Esophagus muscularis mucosa (tissue), 4 donors: Measurements from ENCODE around the gene SLC16A6.

ENCODE experiments used
- EP300 ChIP-seq: sonication (generic); formaldehyde crosslinking; IDR thresholded peaks from one replicate; pipeline ENCODE4 v1.6.1; 2017; ENCODE audit warnings: antibody characterized with exemption
- POLR2A ChIP-seq: fragments of 450-650 bp; IDR thresholded peaks from one replicate; pipeline ENCODE4 v1.6.1; 2017; ENCODE audit warnings: antibody characterized with exemption, moderate library complexity, mild to moderate bottlenecking, low read depth
- POLR2AphosphoS5 ChIP-seq, 2 donors: sonication (generic); formaldehyde crosslinking; IDR thresholded peaks; one replicate each; pipeline ENCODE4 v1.6.1; 2017; ENCODE audit warnings: antibody characterized with exemption in 2 of 2
- TF ChIP-seq, protein P1 (sequence below), 3 experiments: fragments of 200-600 bp in 2 of 3; fragments of 450-650 bp in 1 of 3; sonication (generic) in 2 of 3; IDR thresholded peaks; one replicate each; pipeline ENCODE4 v1.5.1; 2017 to 2019; ENCODE audit warnings: antibody characterized with exemption in 3 of 3, mild to moderate bottlenecking in 2 of 3, moderate library complexity in 1 of 3

DNA sequence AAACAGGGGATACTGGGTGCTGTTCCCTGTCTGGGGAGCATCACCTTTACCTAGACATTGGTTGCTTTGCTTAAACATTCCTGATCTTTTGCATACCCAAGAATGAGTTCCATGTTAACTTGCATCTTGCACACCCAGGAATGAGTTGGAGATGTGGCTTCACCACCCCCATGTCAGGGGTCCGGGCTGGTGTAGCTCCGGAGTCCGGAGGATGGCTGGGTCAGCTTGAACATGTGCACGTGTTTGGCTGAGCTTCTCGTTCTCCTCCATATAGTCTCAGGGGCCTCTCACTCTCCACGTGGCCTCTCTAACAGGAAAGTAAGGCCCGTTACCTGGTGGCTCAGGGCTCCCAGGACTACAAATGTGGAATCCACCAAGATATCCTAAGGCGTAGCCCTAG lies 61.3 kb downstream of the SLC16A6 start:
- TF ChIP-seq, protein P1, sequence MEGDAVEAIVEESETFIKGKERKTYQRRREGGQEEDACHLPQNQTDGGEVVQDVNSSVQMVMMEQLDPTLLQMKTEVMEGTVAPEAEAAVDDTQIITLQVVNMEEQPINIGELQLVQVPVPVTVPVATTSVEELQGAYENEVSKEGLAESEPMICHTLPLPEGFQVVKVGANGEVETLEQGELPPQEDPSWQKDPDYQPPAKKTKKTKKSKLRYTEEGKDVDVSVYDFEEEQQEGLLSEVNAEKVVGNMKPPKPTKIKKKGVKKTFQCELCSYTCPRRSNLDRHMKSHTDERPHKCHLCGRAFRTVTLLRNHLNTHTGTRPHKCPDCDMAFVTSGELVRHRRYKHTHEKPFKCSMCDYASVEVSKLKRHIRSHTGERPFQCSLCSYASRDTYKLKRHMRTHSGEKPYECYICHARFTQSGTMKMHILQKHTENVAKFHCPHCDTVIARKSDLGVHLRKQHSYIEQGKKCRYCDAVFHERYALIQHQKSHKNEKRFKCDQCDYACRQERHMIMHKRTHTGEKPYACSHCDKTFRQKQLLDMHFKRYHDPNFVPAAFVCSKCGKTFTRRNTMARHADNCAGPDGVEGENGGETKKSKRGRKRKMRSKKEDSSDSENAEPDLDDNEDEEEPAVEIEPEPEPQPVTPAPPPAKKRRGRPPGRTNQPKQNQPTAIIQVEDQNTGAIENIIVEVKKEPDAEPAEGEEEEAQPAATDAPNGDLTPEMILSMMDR (IDR thresholded peaks at IDR 0.05), result no peak
- TF ChIP-seq POLR2A (no peak), POLR2AphosphoS5 (IDR thresholded peaks at IDR 0.05) (no peak), EP300 (no peak)
